HUES64 (cell line): ENCODE data around the gene AP1G1. TPM values are rescaled to one million over a fixed set of nuclear protein-coding genes. Genes with fewer than 3 reads are reported as not detected.
A peak's percentile ranks its signal among the peaks of the same experiment; 100 is the strongest.

ENCODE experiments used
- H3K27ac ChIP-seq: 2 replicates; pipeline ENCODE4 v1.7.0; 2013; ENCODE audit warnings: low read depth, low read length, inconsistent platforms
- H3K27me3 ChIP-seq: 2 replicates; pipeline ENCODE4 v1.6.1; 2013; ENCODE audit warnings: mild to moderate bottlenecking, low read length; ENCODE audit not compliant: insufficient read depth
- H3K36me3 ChIP-seq: 2 replicates; pipeline ENCODE4 v1.6.1; 2013; ENCODE audit warnings: mild to moderate bottlenecking, low read length; ENCODE audit not compliant: insufficient read depth
- H3K4me1 ChIP-seq: 2 replicates; pipeline ENCODE4 v1.6.1; 2013; ENCODE audit warnings: mild to moderate bottlenecking, low read length, moderate library complexity; ENCODE audit not compliant: insufficient read depth
- H3K4me3 ChIP-seq: 2 replicates; pipeline ENCODE4 v1.5.1; 2013; ENCODE audit warnings: mild to moderate bottlenecking, low read length, moderate library complexity
- H3K9ac ChIP-seq: 2 replicates; pipeline ENCODE4 v1.6.1; 2013; ENCODE audit warnings: mild to moderate bottlenecking, low read depth, low read length
- H3K9me3 ChIP-seq: 2 replicates; pipeline ENCODE4 v1.6.1; 2013; ENCODE audit warnings: low read depth, low read length; ENCODE audit not compliant: insufficient read depth
- WGBS: fragments of 150-250, 120-280 bp; methylation state at CpG from one replicate; pipeline ENCODE4 v1.1.7; 2013; ENCODE audit warnings: missing lambda C conversion rate; 5-methylcytosine and 5-hydroxymethylcytosine counted together
- polyA plus RNA-seq, 2 experiments: library from polyadenylated mRNA; stranded (reverse); fragments of 50-300 nt; gene quantifications; one replicate each; pipeline ENCODE4 v1.2.3, GENCODE V29; 2013

Gene AP1G1
- 34.9 TPM for polyA plus RNA-seq (2013, experiment 1 of 2)
- 37.7 TPM for polyA plus RNA-seq (2013, experiment 2 of 2)

DNA sequence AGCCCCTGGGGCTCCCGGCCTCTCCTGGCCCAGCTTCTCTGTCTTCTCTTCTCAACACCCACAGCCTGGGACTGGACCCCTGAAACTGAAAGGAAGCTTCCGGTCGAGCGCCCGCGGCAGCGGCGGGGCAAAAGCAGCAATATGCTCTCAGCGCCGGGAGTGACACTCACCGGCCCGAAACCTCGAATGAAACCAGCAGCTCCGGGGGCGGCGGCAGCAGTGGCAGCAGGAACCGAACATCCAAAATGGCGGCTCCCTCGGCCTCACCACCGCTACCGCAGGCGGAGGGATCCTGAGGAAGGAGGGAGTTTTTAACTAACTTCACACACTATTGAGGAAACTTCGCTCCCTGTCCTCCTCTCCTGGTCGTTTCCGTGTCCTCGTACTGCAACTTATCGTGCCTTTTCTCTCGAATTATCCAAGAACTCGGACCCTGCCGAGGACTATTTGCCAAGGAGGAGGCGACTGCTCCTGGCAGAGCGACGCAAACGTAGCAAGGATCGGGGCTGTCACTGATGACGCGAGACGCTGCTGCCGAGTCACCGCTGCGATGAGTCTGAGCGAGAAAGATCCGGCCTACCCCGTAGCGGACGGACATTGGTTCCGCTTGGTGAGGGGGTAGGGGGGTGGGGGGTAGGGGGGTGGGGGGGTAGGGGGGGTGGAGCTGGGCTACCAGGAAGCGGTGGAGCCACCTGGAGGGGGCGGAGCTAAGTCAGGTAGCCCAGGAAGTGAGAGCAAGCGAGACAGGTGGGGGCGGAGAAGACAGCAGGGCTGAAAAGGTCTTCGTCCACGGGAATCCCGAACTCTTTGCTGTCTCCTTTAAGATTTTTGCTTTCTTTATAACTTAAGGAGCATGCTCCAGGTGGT is at the start of gene AP1G1:
Gene AP1G1 (minus strand): TSS at position 242 of the 867 bp plus-strand sequence. CDS start 19,355 bp downstream, outside the sequence.
- Histone ChIP-seq H3K4me1 (peaks cover 8% of the 10 kb centered on the region; the same call in 1 of the 2 replicates), H3K36me3 (peaks cover 7% of the 10 kb centered on the region), H3K9me3 (no peaks in the 10 kb centered on the region), H3K27me3 (no peaks in the 10 kb centered on the region), H3K27ac (peak within 1 kb of the TSS; percentile 94), H3K4me3 (peak within 1 kb of the TSS; percentile 73), H3K9ac (peak within 1 kb of the TSS; percentile 94)
- WGBS: under 1% methylated on average over 49 of the region's 54 CpGs

DNA sequence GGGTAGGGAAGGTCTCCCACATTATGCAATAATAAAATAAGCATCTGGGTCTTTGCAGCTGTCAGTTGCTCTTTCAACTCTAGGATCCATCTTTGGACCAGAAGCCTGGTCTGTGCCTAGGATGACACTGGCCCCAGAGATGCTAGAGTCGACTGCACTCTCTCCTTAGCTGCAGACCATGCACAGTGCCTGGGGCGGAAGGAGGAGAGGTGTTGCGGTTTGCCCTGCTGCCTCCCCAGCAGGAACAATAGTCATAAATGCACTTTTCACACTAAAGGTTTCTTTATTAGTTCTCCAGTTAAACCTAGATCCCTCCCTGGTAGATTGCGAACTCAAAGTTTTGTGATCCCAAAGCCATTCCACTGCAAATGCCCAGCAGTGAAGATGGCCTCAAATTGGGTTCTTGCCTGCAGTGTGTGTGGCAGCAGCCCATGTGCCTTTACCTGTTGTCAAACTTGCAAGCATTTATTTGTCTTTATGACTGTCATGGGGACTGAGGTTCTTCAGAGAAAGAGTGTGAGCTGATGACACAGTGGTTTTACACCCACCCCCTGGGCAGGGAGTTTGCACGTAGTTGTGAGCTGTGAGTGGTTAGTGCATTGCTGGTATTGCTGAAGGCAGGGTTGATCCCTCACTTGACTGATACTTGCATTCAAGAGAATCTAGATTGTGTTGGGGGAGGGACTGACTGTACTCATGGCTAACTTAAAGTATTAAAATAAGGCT is 47.5 kb upstream of the AP1G1 start:
- Histone ChIP-seq H3K27me3 (no peaks in the 10 kb centered on the region), H3K36me3 (peaks cover 46% of the 10 kb centered on the region)
- 92% methylated on average over 5 of the region's 5 CpGs for WGBS

GRCh38 chr16:71854369-71854948 is 45.8 kb upstream of the AP1G1 start:
- H3K4me3 ChIP-seq: no peak overlapping the region
- H3K27me3 ChIP-seq: no peaks in the 10 kb centered on the region
- no peak overlapping the region for H3K9ac ChIP-seq
- no peaks in the 10 kb centered on the region for H3K4me1 ChIP-seq
- WGBS: 93% methylated on average over 3 of the region's 4 CpGs
- peaks cover 51% of the 10 kb centered on the region for H3K36me3 ChIP-seq
- no peak overlapping the region for H3K27ac ChIP-seq
- H3K9me3 ChIP-seq: no peaks in the 10 kb centered on the region

More for the DNA sequence above, 47.5 kb upstream of the AP1G1 start:
- Histone ChIP-seq H3K9me3 (no peaks in the 10 kb centered on the region), H3K9ac (no peak overlapping the region), H3K4me3 (no peak overlapping the region), H3K4me1 (no peaks in the 10 kb centered on the region), H3K27ac (no peak overlapping the region)

DNA sequence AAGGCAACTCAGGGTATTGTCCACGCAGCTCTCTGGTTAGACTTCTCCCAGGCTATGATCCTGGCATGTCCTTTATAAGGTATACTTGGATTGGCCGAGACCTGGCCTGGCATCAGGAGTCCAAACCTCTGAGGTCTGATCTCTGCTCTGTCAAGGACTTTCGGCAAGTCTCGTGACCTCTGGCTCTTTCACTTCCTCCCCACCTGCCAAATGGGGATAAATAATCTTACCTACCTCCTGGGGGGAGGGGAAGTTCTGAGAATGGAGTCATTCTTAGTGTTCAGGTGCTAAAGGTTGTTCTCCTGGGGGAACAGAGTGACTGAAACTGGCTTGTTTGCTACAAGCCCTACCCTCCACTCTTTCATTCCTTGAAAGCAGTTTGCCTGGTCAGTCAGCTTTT is 44.8 kb upstream of the AP1G1 start:
- WGBS: 94% methylated on average over 4 of the region's 4 CpGs
- H3K27ac ChIP-seq: no peak overlapping the region
- H3K9me3 ChIP-seq: no peaks in the 10 kb centered on the region
- no peak overlapping the region for H3K4me3 ChIP-seq
- no peaks in the 10 kb centered on the region for H3K27me3 ChIP-seq
- H3K4me1 ChIP-seq: no peaks in the 10 kb centered on the region
- peaks cover 52% of the 10 kb centered on the region for H3K36me3 ChIP-seq
- no peak overlapping the region for H3K9ac ChIP-seq

- no peaks in the 10 kb centered on the region for H3K4me1 ChIP-seq
- no peak overlapping the region for H3K9ac ChIP-seq
- H3K27me3 ChIP-seq: no peaks in the 10 kb centered on the region
- WGBS: 99% methylated on average over 4 of the region's 4 CpGs
- H3K27ac ChIP-seq: no peak overlapping the region
- H3K36me3 ChIP-seq: peaks cover 59% of the 10 kb centered on the region
- H3K9me3 ChIP-seq: no peaks in the 10 kb centered on the region
- no peak overlapping the region for H3K4me3 ChIP-seq
Observed at GRCh38 chr16:71852561-71852960, 43.9 kb upstream of the AP1G1 start.

GRCh38 chr16:71852158-71852557 is 43.5 kb upstream of the AP1G1 start:
- no peak overlapping the region for H3K4me3 ChIP-seq
- H3K27ac ChIP-seq: no peak overlapping the region
- no peaks in the 10 kb centered on the region for H3K9me3 ChIP-seq
- 95% methylated on average over 3 of the region's 3 CpGs for WGBS
- no peak overlapping the region for H3K9ac ChIP-seq
- peaks cover 1% of the 10 kb centered on the region; the same call in 1 of the 2 replicates for H3K4me1 ChIP-seq
- H3K36me3 ChIP-seq: peaks cover 59% of the 10 kb centered on the region
- H3K27me3 ChIP-seq: no peaks in the 10 kb centered on the region

GRCh38 chr16:71851746-71852145 is 43.1 kb upstream of the AP1G1 start:
- H3K9ac ChIP-seq: no peak overlapping the region
- no peaks in the 10 kb centered on the region for H3K9me3 ChIP-seq
- H3K36me3 ChIP-seq: peaks cover 59% of the 10 kb centered on the region
- H3K4me1 ChIP-seq: peaks cover 5% of the 10 kb centered on the region; the same call in 1 of the 2 replicates
- no peak overlapping the region for H3K4me3 ChIP-seq
- H3K27ac ChIP-seq: no peak overlapping the region
- H3K27me3 ChIP-seq: no peaks in the 10 kb centered on the region
- WGBS: 97% methylated on average over 8 of the region's 8 CpGs

GRCh38 chr16:71848622-71849021 is 40.0 kb upstream of the AP1G1 start:
- Histone ChIP-seq H3K36me3 (peaks cover 49% of the 10 kb centered on the region), H3K4me3 (no peak overlapping the region), H3K27me3 (no peaks in the 10 kb centered on the region), H3K4me1 (peaks cover 7% of the 10 kb centered on the region; the same call in 1 of the 2 replicates), H3K9ac (no peak overlapping the region), H3K27ac (no peak overlapping the region), H3K9me3 (no peaks in the 10 kb centered on the region)
- WGBS: 94% methylated on average over 6 of the region's 6 CpGs

GRCh38 chr16:71847096-71847495 is 38.5 kb upstream of the AP1G1 start:
- H3K36me3 ChIP-seq: peaks cover 41% of the 10 kb centered on the region
- H3K9me3 ChIP-seq: no peaks in the 10 kb centered on the region
- no peak overlapping the region for H3K27ac ChIP-seq
- no peaks in the 10 kb centered on the region for H3K27me3 ChIP-seq
- peak overlapping the region; percentile 83 for H3K4me3 ChIP-seq
- peak overlapping the region; percentile 66 for H3K9ac ChIP-seq
- peaks cover 7% of the 10 kb centered on the region; the same call in 1 of the 2 replicates for H3K4me1 ChIP-seq
- WGBS: 85% methylated on average over 3 of the region's 3 CpGs

GRCh38 chr16:71846431-71846830 is 37.8 kb upstream of the AP1G1 start:
- Histone ChIP-seq H3K9me3 (no peaks in the 10 kb centered on the region), H3K27me3 (no peaks in the 10 kb centered on the region), H3K27ac (no peak overlapping the region; the same call in 1 of the 2 replicates), H3K4me3 (peak overlapping the region; percentile 83), H3K36me3 (peaks cover 36% of the 10 kb centered on the region), H3K4me1 (peaks cover 7% of the 10 kb centered on the region; the same call in 1 of the 2 replicates), H3K9ac (peak overlapping the region; percentile 66)
- WGBS: 2% methylated on average over 20 of the region's 20 CpGs
